ENCODE measurements around the gene NR2E1. TPM values are rescaled to one million over a fixed set of nuclear protein-coding genes. Genes with fewer than 3 reads are reported as not detected.

Gene NR2E1
- polyA plus RNA-seq, 1 donor (not counting 4 experiments of a cell fraction or from before 2014, with no cell fraction given) = 0.04 TPM

DNA sequence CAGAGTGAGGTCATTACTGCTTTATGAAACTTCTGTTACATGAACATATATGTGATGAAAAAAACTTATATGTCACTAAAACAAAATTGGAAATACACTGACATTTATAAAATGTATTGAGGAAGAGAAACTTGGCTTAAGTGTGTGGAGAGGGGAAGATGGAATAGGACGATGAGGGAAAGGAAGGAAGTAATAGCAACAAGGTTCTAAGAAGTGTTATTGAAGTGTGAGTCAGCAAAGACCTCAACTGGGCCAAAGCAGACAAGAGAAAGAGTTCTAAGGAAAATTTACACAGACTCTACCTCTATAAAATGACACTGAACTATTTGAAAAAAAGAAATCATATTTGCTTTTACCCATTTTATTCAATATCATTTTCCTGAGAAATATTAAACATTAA lies 56.7 kb downstream of the NR2E1 start:
- Histone ChIP-seq H3K4me1 (ENCODE audit: control insufficient read depth, extremely low read depth, insufficient read depth, low read length) (no peaks in the 10 kb centered on the region), H3K27ac (ENCODE audit: control insufficient read depth, insufficient read depth, low read length) (no peak overlapping the region), H3K9me1 (ENCODE audit: control insufficient read depth, extremely low read depth, insufficient read depth, low read length) (no peaks in the 10 kb centered on the region), H3K4me3 (ENCODE audit: control insufficient read depth in 2 of 3, extremely low read depth in 1 of 3, insufficient read depth in 2 of 3, low read depth in 1 of 3, low read length in 3 of 3) (no peak overlapping the region), H3K4me2 (ENCODE audit: control insufficient read depth, extremely low read depth, insufficient read depth, low read depth, low read length) (no peak overlapping the region), H3K79me2 (ENCODE audit: control insufficient read depth, insufficient read depth, low read length) (peaks cover 5% of the 10 kb centered on the region), H4K20me1 (ENCODE audit: control insufficient read depth, extremely low read depth, insufficient read depth, low read length) (no peaks in the 10 kb centered on the region), H3K9ac (ENCODE audit: control insufficient read depth, extremely low read depth, insufficient read depth, low read length) (no peak overlapping the region), H3K27me3 (ENCODE audit: control insufficient read depth, extremely low read depth, insufficient read depth, low read length) (no peaks in the 10 kb centered on the region), H3K9me3 (ENCODE audit: control insufficient read depth, low read depth, low read length) (no peaks in the 10 kb centered on the region), H2AFZ (ENCODE audit: control insufficient read depth, low read length) (no peak overlapping the region), H3K36me3 (ENCODE audit: control insufficient read depth in 2 of 2, extremely low read depth in 1 of 2, insufficient read depth in 2 of 2, low read length in 2 of 2) (peaks cover 6% of the 10 kb centered on the region in 2 experiments)
- FAIRE-seq (no peak), DNase-seq (ENCODE audit: low read depth, low spot score) (no peak)
- dilution Hi-C loops (cut with MboI; ENCODE audit: extremely low pct_ligation_motif_present, low sequenced_read_pairs) = no loop called here
- TF ChIP-seq, protein P1, sequence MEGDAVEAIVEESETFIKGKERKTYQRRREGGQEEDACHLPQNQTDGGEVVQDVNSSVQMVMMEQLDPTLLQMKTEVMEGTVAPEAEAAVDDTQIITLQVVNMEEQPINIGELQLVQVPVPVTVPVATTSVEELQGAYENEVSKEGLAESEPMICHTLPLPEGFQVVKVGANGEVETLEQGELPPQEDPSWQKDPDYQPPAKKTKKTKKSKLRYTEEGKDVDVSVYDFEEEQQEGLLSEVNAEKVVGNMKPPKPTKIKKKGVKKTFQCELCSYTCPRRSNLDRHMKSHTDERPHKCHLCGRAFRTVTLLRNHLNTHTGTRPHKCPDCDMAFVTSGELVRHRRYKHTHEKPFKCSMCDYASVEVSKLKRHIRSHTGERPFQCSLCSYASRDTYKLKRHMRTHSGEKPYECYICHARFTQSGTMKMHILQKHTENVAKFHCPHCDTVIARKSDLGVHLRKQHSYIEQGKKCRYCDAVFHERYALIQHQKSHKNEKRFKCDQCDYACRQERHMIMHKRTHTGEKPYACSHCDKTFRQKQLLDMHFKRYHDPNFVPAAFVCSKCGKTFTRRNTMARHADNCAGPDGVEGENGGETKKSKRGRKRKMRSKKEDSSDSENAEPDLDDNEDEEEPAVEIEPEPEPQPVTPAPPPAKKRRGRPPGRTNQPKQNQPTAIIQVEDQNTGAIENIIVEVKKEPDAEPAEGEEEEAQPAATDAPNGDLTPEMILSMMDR (optimal IDR thresholded peaks at IDR 0.05 in 1 of 3, IDR thresholded peaks at IDR 0.05 in 1 of 3, conservative IDR thresholded peaks at IDR 0.05 in 1 of 3; ENCODE audit: extremely low read depth in 1 of 3, insufficient read depth in 2 of 3, low read length in 3 of 3) = no peak
- TF ChIP-seq EZH2 (IDR thresholded peaks at IDR 0.05; ENCODE audit: low read length) = no peak

DNA sequence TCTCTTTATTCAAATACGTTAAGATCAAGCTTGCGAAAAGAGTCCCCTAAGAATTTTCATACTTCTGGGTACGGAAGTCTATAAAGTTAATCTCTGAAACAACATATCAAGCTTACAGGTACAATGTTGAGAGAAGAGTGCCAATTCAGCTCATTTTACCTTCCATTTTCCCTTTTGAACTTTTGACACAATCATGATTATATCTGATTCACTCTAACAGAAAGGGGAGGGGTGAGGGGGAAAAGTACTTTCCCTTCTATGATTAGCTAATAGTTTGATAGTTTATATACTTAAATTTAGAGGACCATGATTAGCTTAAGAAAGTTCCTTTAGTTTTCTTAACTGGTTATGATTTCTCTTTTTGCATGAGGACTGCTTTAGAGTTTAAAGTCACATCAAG lies 61.5 kb downstream of the NR2E1 start:
- no peak overlapping the region for H3K27ac ChIP-seq (ENCODE audit: control insufficient read depth, insufficient read depth, low read length)
- FAIRE-seq (no peak), DNase-seq (ENCODE audit: low read depth, low spot score) (no peak)
- H3K36me3 ChIP-seq (ENCODE audit: control insufficient read depth in 2 of 2, extremely low read depth in 1 of 2, insufficient read depth in 2 of 2, low read length in 2 of 2) = no peaks in the 10 kb centered on the region
- H2AFZ ChIP-seq (ENCODE audit: control insufficient read depth, low read length) = no peak overlapping the region
- no peaks in the 10 kb centered on the region for H3K9me1 ChIP-seq (ENCODE audit: control insufficient read depth, extremely low read depth, insufficient read depth, low read length)
- no peaks in the 10 kb centered on the region for H3K4me1 ChIP-seq (ENCODE audit: control insufficient read depth, extremely low read depth, insufficient read depth, low read length)
- H3K9ac ChIP-seq (ENCODE audit: control insufficient read depth, extremely low read depth, insufficient read depth, low read length) = no peak overlapping the region
- H4K20me1 ChIP-seq (ENCODE audit: control insufficient read depth, extremely low read depth, insufficient read depth, low read length) = no peaks in the 10 kb centered on the region
- dilution Hi-C loops (cut with MboI; ENCODE audit: extremely low pct_ligation_motif_present, low sequenced_read_pairs) = no loop called here
- peaks cover 12% of the 10 kb centered on the region for H3K79me2 ChIP-seq (ENCODE audit: control insufficient read depth, insufficient read depth, low read length)
- H3K4me2 ChIP-seq (ENCODE audit: control insufficient read depth, extremely low read depth, insufficient read depth, low read depth, low read length) = no peak overlapping the region
- H3K4me3 ChIP-seq (ENCODE audit: control insufficient read depth in 2 of 3, extremely low read depth in 1 of 3, insufficient read depth in 2 of 3, low read depth in 1 of 3, low read length in 3 of 3) = no peak overlapping the region
- H3K9me3 ChIP-seq (ENCODE audit: control insufficient read depth, low read depth, low read length) = no peaks in the 10 kb centered on the region
- TF ChIP-seq, protein P1 (optimal IDR thresholded peaks at IDR 0.05 in 1 of 3, IDR thresholded peaks at IDR 0.05 in 1 of 3, conservative IDR thresholded peaks at IDR 0.05 in 1 of 3; ENCODE audit: extremely low read depth in 1 of 3, insufficient read depth in 2 of 3, low read length in 3 of 3) = no peak
- no peak for TF ChIP-seq EZH2 (IDR thresholded peaks at IDR 0.05; ENCODE audit: low read length)
- H3K27me3 ChIP-seq (ENCODE audit: control insufficient read depth, extremely low read depth, insufficient read depth, low read length) = no peaks in the 10 kb centered on the region

All from keratinocyte (primary cell).